ENCODE measurements around the gene MGMT.

MGMT gene

GRCh38 chr10:129637010-129637409 is 170.0 kb downstream of the MGMT start:
- TF ChIP-seq GABPA (IDR thresholded peaks at IDR 0.05; ENCODE audit: low read depth) = no peak
- TF ChIP-seq SPI1 (IDR thresholded peaks at IDR 0.05; ENCODE audit: borderline replicate concordance, low read depth) = no peak
- TF ChIP-seq, protein P1, sequence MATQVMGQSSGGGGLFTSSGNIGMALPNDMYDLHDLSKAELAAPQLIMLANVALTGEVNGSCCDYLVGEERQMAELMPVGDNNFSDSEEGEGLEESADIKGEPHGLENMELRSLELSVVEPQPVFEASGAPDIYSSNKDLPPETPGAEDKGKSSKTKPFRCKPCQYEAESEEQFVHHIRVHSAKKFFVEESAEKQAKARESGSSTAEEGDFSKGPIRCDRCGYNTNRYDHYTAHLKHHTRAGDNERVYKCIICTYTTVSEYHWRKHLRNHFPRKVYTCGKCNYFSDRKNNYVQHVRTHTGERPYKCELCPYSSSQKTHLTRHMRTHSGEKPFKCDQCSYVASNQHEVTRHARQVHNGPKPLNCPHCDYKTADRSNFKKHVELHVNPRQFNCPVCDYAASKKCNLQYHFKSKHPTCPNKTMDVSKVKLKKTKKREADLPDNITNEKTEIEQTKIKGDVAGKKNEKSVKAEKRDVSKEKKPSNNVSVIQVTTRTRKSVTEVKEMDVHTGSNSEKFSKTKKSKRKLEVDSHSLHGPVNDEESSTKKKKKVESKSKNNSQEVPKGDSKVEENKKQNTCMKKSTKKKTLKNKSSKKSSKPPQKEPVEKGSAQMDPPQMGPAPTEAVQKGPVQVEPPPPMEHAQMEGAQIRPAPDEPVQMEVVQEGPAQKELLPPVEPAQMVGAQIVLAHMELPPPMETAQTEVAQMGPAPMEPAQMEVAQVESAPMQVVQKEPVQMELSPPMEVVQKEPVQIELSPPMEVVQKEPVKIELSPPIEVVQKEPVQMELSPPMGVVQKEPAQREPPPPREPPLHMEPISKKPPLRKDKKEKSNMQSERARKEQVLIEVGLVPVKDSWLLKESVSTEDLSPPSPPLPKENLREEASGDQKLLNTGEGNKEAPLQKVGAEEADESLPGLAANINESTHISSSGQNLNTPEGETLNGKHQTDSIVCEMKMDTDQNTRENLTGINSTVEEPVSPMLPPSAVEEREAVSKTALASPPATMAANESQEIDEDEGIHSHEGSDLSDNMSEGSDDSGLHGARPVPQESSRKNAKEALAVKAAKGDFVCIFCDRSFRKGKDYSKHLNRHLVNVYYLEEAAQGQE (IDR thresholded peaks at IDR 0.05; ENCODE audit: insufficient replicate concordance, low read depth) = no peak
- TF ChIP-seq POLR2AphosphoS5 (IDR thresholded peaks at IDR 0.05; ENCODE audit: low read depth) = no peak
- TF ChIP-seq CTCF (IDR thresholded peaks at IDR 0.05; ENCODE audit: insufficient read depth, low read length) = no peak

DNA sequence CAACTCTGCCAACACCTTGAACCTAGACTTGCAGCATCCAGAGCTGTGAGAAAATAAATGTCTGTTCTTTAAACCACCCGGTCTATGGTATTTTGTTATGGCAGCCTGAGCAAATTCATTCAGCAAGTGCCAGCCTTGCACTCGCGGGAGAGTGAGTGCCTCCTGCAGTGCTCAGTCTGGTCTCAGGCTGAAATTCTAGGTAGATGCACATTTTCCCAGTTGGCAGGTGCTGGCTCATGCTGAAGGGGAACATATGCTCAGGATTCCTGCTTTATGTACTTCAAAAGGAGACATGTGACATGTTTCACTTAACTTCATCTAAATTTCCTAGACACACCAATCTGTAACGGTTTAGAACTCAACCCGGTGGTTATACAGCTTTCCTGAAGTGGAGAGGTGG is 170.8 kb downstream of the MGMT start:
- no peak overlapping the region for H3K27ac ChIP-seq (replicated peaks)
- H3K4me3 ChIP-seq (replicated peaks; ENCODE audit: insufficient read depth, low read length) = no peak overlapping the region
- no peak for DNase-seq (ENCODE audit: low read depth in 1 of 2, low spot score in 1 of 2)
- no peak for TF ChIP-seq POLR2AphosphoS5 (IDR thresholded peaks at IDR 0.05; ENCODE audit: low read depth)
- TF ChIP-seq CTCF (IDR thresholded peaks at IDR 0.05; ENCODE audit: insufficient read depth, low read length) = no peak
- no peak for TF ChIP-seq GABPA (IDR thresholded peaks at IDR 0.05; ENCODE audit: low read depth)
- TF ChIP-seq, protein P1 (IDR thresholded peaks at IDR 0.05; ENCODE audit: insufficient replicate concordance, low read depth) = no peak
- no peak for TF ChIP-seq SPI1 (IDR thresholded peaks at IDR 0.05; ENCODE audit: borderline replicate concordance, low read depth)
- H3K27me3 ChIP-seq (ENCODE audit: insufficient read depth, poor library complexity, severe bottlenecking) = no peaks in the 10 kb centered on the region

More at GRCh38 chr10:129637010-129637409, 170.0 kb downstream of the MGMT start:
- DNase-seq (ENCODE audit: low read depth in 1 of 2, low spot score in 1 of 2) = no peak
- no peak overlapping the region for H3K4me3 ChIP-seq (replicated peaks; ENCODE audit: insufficient read depth, low read length)
- H3K27me3 ChIP-seq (ENCODE audit: insufficient read depth, poor library complexity, severe bottlenecking) = no peaks in the 10 kb centered on the region
- no peak overlapping the region for H3K27ac ChIP-seq (replicated peaks)

DNA sequence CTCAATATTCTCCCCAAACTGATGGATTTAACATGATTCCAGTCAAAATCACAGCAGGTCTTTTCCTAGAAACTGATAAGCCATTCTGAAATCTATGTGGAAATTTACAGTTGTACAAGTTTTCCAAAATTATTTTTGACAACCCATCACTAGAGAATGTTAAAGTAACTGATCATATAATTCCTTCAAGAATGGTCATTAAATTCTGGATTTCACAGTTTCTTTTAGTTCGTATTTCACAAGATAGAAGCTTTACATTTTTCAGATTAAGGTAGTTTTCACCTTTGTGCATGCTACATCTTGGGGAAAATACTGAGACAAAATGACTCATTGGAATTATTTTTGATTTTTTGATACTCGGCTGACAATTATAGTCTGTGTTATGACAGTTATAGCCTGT is 174.3 kb downstream of the MGMT start:
- no peak overlapping the region for H3K27ac ChIP-seq (replicated peaks)
- TF ChIP-seq CTCF (IDR thresholded peaks at IDR 0.05; ENCODE audit: insufficient read depth, low read length) = no peak
- TF ChIP-seq, protein P1 (IDR thresholded peaks at IDR 0.05; ENCODE audit: insufficient replicate concordance, low read depth) = no peak
- no peak for TF ChIP-seq GABPA (IDR thresholded peaks at IDR 0.05; ENCODE audit: low read depth)
- TF ChIP-seq SPI1 (IDR thresholded peaks at IDR 0.05; ENCODE audit: borderline replicate concordance, low read depth) = no peak
- TF ChIP-seq POLR2AphosphoS5 (IDR thresholded peaks at IDR 0.05; ENCODE audit: low read depth) = no peak
- no peak overlapping the region for H3K4me3 ChIP-seq (replicated peaks; ENCODE audit: insufficient read depth, low read length)
- DNase-seq (ENCODE audit: low read depth in 1 of 2, low spot score in 1 of 2) = no peak
- H3K27me3 ChIP-seq (ENCODE audit: insufficient read depth, poor library complexity, severe bottlenecking) = no peaks in the 10 kb centered on the region
